Stimulated activated CD8-positive, alpha-beta memory T cell treated with anti-CD3 and anti-CD28 coated beads, Interleukin-12 subunit alpha, Interleukin-12 subunit beta, amount 100 ng/mL, for 4 hours (primary cell): ENCODE measurements around the gene GOSR1.
"Not testable (repeated sequence)": the region's sequence is repeated elsewhere in the genome, so short reads cannot be mapped to it uniquely, and the experiment has no call there.

Experiments
- DNase-seq: peaks from one replicate; pipeline ENCODE4 v3.0.0-alpha.2; 2020; ENCODE audit warnings: low read depth

The GOSR1 gene

GRCh38 chr17:30505868-30506417 lies 28.7 kb downstream of the GOSR1 start:
- no peak for DNase-seq

DNA sequence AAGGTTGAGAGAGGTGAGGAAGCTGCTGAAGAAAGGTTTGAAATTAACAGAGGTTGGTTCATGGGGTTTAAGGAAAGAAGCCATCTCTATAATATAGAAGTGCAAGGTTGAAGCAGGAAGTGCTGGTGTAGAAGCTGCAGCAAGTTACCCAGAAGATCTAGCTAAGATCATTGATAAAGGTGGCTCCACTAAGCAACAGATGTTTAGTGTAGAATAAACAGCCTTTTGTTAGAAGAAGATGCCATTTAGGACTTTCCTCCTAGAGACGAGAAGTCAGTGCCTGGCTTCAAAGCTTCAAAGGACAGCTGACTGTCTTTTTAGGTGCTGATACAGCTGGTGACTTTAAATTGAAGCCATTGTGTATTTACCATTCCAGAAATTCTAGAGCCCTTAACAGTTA lies 29.3 kb downstream of the GOSR1 start:
- DNase-seq: no peak

GRCh38 chr17:30513346-30513745 lies 36.1 kb downstream of the GOSR1 start:
- no peak for DNase-seq

DNA sequence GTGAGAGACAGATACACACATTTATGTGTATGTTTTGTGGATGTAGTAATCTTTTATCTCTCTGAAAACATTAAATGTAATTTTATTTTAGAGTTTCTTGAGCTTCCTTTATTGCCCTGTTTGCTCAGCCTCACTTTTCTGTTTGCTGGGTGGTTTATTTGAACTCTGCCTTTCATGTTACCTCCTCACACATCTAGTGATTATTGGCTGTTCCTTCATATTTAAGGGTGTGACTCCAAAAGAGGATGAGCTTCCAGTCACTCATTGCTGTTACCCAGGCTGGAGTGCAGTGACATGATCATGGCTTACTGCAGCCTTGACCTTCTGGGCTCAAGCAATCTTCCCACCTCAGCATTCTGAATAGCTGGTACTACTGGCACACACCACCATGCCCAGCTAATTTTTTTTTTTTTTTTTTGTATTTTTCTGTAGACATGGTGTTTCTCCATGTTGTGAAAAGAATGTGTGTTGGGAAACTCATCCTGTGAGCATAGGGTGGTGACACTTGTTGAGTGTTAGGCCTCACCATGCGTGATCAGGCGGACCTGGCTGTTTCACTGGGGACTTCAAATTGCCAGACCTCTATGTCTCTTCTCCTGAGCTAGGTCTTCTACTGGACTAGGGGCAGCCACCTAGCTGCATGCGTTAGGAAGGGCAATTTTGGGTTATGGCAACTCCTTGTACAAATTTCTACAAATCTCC lies 37.8 kb downstream of the GOSR1 start:
- DNase-seq: no peak

DNA sequence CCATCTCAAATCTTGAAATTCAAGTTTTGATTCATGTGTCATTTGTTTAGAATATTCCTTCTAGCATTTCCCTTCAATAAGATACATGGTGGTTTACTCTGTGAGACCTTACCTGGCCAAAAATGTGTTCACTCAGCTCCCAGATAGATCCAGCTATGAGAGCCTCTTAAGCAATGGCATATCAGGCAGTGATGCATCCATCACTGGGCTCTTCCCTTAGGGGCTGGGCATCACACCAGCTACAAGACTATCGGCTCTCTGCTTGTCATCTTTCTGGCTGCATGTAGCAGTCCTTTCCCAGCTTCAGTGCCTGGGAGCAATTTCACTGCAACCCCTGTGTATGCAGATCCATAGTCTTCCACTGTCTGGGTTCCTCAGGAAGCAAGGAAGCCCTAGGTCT lies 40.6 kb downstream of the GOSR1 start:
- no peak for DNase-seq

GRCh38 chr17:30519166-30519565 lies 42.0 kb downstream of the GOSR1 start:
- DNase-seq: no peak

DNA sequence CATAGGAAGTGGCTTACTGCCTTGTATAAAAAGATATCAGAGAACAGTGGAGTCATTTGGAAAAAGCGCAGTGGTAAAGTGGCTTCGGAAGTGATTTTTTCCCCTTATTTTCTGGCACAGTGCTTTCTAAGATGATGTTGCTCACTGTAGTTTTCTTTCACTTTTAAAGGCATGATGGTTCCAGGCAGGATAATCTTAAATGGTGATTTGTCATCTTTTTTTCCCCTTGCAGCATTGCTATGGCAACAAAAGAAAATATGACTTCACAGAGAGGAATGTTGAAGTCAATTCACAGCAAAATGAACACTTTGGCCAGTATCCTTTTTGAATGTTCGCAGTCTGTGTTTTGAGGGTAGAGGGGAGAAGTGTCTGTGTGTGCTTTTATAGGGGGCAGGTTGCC lies 42.5 kb downstream of the GOSR1 start:
- DNase-seq: no peak

- no peak for DNase-seq
Observed at GRCh38 chr17:30520436-30520835, 43.2 kb downstream of the GOSR1 start.

DNA sequence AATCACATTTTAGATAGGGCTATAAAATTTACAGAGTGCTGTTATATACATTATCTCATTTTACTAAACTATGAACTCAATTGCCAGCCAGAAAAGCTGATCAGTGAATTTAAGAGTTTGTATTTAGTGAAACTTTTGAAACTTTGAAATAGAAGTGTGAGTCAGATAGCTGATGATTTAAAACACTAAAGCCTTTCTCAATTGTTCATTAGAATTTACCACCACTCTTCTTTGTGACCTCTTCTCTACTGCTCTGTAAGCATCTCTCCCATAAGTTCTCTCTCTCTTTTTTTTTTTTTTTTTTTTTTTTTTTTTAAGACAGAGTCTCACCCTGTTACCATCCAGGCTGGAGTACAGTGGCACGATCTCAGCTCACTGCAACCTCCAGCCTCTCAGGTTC lies 43.7 kb downstream of the GOSR1 start:
- no peak for DNase-seq

DNA sequence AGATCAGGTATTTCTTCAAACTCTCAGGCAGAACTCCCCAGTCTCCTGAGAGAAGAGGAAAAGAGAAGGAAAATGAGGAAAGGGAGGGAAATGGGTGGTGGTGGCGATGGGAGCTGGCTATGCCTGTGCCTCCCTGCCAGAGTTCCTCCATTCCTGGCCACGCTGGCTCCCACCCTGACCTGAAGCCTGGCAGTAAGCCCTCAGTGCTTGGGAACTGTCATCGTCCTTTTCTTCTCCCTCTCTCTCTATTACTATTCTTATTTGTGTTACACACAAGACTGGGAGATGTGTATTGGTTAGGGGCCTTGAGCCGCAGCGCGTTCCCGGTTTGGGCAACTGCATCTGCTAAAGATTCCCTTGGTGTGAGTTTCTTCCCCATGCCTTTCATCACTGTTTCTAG lies 44.6 kb downstream of the GOSR1 start:
- no peak for DNase-seq

- not testable (repeated sequence) for DNase-seq
Observed at GRCh38 chr17:30523236-30523635, 46.0 kb downstream of the GOSR1 start.

DNA sequence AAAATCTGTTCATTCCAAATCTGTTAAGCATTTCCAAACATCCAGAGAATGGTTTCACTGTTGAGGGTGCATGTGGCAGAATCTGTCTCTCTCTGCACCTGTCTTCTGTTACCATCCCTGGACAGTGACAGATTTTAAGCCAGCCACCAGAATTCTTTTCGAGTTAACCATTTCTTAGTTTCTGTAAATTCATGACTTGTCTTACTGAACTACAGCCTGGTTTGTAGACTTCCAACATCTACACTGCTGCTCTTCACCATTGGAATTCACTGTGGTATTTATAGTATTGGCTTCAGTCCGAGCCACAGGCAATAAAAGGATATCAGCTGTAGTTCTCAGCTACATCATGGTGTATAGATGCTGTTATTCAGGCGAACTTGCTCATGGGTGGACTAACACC lies 47.6 kb downstream of the GOSR1 start:
- DNase-seq: no peak

GRCh38 chr17:30526401-30526800 lies 49.2 kb downstream of the GOSR1 start:
- no peak for DNase-seq

- not testable (repeated sequence) for DNase-seq
Observed at GRCh38 chr17:30528701-30529100, 51.5 kb downstream of the GOSR1 start.

DNA sequence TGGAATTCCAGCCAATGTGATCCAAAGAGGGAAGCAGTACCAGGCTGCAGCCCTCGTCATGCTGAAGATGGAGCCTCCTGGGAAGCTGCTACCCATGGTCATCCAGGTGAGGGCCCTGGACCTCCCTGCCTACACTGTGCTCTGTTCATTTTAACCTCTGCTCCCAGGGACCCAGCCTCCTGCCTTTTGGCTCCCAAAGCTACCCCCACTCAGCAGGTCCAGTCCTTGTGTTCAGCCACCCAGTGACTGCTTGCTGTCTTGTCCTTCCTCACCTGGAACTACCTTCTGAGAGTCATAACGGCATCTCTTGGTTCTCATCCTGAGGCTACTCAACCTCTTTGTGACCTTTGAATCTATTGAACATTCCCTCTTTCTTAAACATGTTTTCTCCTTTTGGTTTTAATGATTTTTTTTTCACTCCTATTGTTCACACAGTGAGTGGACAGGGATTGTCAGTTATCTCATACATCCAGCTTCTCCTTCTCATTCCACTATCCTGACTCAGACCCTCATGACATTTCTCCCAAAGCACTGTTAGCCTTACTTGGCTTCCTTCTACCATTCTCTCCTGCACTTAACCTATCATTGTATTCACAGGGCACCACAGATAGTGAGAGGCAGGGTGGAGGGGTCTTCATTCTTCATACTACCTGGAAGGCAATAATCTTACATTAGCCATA lies 53.3 kb downstream of the GOSR1 start:
- DNase-seq: no peak

- DNase-seq: no peak
Observed at GRCh38 chr17:30532871-30533270, 55.7 kb downstream of the GOSR1 start.

GRCh38 chr17:30534298-30534697 lies 57.1 kb downstream of the GOSR1 start:
- no peak for DNase-seq

DNA sequence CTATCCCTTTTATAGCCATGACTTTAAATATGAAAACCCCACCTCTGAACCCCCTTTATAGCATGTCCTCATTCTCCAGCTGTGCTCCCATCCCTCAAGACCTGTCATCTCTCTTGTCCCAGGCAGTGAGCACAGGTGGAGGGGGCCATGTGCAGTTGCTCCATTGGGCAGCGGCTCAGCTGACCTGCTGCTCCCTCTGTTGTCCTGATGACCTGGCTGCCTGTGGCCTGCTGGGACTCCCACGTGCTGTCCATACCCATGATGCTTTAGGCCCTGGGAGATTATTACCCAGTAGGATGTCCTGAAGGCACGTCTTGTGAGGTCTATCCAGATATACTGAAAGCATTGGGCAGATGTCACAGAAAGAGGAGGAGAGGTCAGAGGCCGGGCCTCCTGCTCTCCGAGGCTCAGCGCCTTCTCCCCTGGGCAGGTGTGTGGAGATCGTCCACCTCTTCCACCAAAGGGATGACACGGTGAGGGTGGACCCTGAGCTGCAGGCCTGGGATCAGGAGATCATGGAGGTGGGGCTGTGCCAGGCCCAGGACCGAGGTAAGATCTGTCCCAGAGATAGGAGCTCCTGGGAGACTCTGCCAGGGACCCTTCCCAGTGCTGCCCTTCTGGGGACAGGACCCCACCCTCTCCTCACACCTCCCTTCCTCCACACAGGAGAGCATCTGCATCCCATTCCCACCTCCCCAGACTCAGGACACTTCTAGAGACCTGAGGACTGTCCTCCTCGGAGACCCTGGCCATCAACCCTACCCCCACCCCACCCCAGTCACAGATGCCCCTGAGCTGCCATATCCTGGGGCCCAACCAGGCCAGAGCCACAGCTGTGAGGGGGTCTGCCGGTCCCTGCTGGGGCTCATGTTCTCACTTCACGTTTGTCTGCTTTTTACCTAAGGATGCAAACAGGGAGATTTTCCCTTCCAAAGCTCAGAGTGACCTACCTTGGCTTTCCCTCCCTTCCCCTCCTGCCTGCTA lies 58.0 kb downstream of the GOSR1 start:
- DNase-seq: no peak

DNA sequence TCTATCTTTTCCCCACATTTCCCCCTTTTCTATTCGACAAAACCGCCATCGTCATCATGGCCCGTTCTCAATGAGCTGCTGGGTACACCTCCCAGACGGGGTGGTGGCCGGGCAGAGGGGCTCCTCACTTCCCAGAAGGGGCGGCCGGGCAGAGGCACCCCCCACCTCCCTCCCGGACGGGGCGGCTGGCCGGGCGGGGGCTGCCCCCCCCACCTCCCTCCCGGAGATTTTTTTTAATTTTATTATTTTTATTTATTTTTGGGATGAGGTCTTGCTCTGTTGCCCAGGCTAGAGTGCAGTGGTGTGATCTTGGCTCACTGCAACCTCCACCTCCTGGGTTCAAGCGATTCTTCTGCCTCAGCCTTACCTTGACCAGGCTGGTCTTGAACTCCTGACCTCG lies 59.6 kb downstream of the GOSR1 start:
- not testable (repeated sequence) for DNase-seq

- not testable (repeated sequence) for DNase-seq
Observed at GRCh38 chr17:30537667-30538066, 60.5 kb downstream of the GOSR1 start.

GRCh38 chr17:30541802-30542201 lies 64.6 kb downstream of the GOSR1 start:
- DNase-seq: no peak

GRCh38 chr17:30543456-30543855 lies 66.2 kb downstream of the GOSR1 start:
- DNase-seq: no peak
